Gastrocnemius medialis (tissue), 4 donors: Measurements from ENCODE around the gene CELSR2.

ENCODE experiments used
- CTCF ChIP-seq, 5 experiments: fragments of 450-650 bp in 3 of 5; fragments of 200-600 bp in 2 of 5; sonication (generic) in 2 of 5; IDR thresholded peaks in 4 of 5; conservative IDR thresholded peaks in 1 of 5; 1 replicate in 4 of 5; 2 replicates in 1 of 5; pipeline ENCODE4 v1.5.1; 2016 to 2019; ENCODE audit warnings: antibody characterized with exemption in 5 of 5, mild to moderate bottlenecking in 3 of 5, moderate library complexity in 3 of 5
- POLR2A ChIP-seq, 2 donors: fragments of 450-650 bp; IDR thresholded peaks; one replicate each; pipeline ENCODE4 v1.6.1; 2017; ENCODE audit warnings: antibody characterized with exemption in 2 of 2, mild to moderate bottlenecking in 2 of 2, moderate library complexity in 2 of 2

- no peak for TF ChIP-seq CTCF (IDR thresholded peaks at IDR 0.05 in 4 of 5, conservative IDR thresholded peaks at IDR 0.05 in 1 of 5)
- no peak for TF ChIP-seq POLR2A (IDR thresholded peaks at IDR 0.05)
Measured at GRCh38 chr1:109290137-109290536, 40.8 kb downstream of the CELSR2 start.
